Activated CD4-positive, alpha-beta memory T cell treated with anti-CD3 and anti-CD28 coated beads, Interleukin-2, amount 10 ng/mL, durations not matched to agents 7 days and 5 days (primary cell): ENCODE results near the gene CTNNA3. TPM values are rescaled to one million over a fixed set of nuclear protein-coding genes. Genes with fewer than 3 reads are reported as not detected.

Source experiments
- CTCF ChIA-PET: fragments of 350-600 bp; sonication (Branson Sonifier 250); formaldehyde crosslinking; loops from one replicate; lab custom pipeline; 2021; ENCODE audit warnings: antibody characterized with exemption, inconsistent platforms; lab: Charles Lee
- POLR2A ChIA-PET: fragments of 350-600 bp; sonication (Branson Sonifier 250); formaldehyde crosslinking; loops from one replicate; lab custom pipeline; 2021; ENCODE audit warnings: antibody characterized with exemption; lab: Charles Lee
- DNase-seq: peaks from one replicate; pipeline ENCODE4 v3.0.0-alpha.2; 2020
- H3K27ac Mint-ChIP-seq: one replicate; pipeline ENCODE4 v1.8.0; 2021; ENCODE audit warnings: mild to moderate bottlenecking, mixed read lengths
- H3K27me3 Mint-ChIP-seq: one replicate; pipeline ENCODE4 v1.8.0; 2021; ENCODE audit warnings: mixed read lengths
- H3K36me3 Mint-ChIP-seq: one replicate; pipeline ENCODE4 v1.8.0; 2021; ENCODE audit warnings: low read depth, mixed read lengths
- H3K4me1 Mint-ChIP-seq: one replicate; pipeline ENCODE4 v1.8.0; 2021; ENCODE audit warnings: mixed read lengths
- H3K4me3 Mint-ChIP-seq: one replicate; pipeline ENCODE4 v1.8.0; 2021; ENCODE audit warnings: mild to moderate bottlenecking, mixed read lengths
- H3K9me3 Mint-ChIP-seq: one replicate; pipeline ENCODE4 v1.8.0; 2021; ENCODE audit warnings: mixed read lengths
- total RNA-seq, 2 experiments: library from RNA; stranded (reverse); gene quantifications; one replicate each; pipeline ENCODE4 v1.2.3, GENCODE V29; 2021

CTNNA3 gene
- total RNA-seq, 2 experiments from 2014 or later, result 0.78 TPM; not detected in 1

DNA sequence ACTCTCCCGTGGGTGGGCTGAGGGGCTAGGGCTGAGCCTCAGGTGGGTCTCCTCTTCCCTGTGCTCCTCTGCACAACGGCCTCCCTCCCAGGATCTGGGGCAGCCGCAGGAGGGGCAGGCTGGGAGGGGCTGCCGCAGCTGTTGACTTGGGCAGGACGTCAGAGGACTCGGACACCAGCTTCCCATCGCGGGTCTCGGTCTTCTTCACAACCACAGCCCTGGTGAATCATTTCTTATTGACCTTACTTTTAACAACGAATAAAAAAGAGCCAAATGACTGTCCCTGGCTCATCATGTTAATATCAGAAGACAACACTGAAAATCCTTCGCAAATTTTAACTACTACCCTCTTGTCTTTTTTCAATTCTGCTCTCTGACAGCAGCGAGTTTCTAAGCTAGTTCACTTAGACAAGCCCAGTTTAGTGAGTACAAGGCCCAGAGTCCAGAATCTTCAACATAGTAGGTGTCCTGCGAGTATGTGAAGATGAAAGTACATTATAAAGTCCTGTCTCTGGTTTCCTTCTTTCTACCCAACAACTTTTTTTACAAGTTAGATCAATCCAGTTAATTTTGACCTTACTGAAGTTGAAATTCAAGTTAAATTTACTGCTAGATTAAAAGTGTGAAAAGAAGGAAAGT is 32.4 kb downstream of the CTNNA3 start:
- no peaks in the 10 kb centered on the region for H3K36me3 Mint-ChIP-seq
- H3K4me3 Mint-ChIP-seq, result no peak overlapping the region
- no peak overlapping the region for H3K27ac Mint-ChIP-seq
- DNase-seq, result no peak
- H3K4me1 Mint-ChIP-seq, result no peaks in the 10 kb centered on the region
- H3K9me3 Mint-ChIP-seq, result no peaks in the 10 kb centered on the region
- CTCF ChIA-PET, result interaction anchor here (1.4 to 6.5 kb wide), 2 partner anchors 34 to 115 kb away, joined by 5 to 69 read pairs; no protein-coding TSS in a partner anchor
- peaks cover 3% of the 10 kb centered on the region for H3K27me3 Mint-ChIP-seq
- POLR2A ChIA-PET, result no interaction called here

DNA sequence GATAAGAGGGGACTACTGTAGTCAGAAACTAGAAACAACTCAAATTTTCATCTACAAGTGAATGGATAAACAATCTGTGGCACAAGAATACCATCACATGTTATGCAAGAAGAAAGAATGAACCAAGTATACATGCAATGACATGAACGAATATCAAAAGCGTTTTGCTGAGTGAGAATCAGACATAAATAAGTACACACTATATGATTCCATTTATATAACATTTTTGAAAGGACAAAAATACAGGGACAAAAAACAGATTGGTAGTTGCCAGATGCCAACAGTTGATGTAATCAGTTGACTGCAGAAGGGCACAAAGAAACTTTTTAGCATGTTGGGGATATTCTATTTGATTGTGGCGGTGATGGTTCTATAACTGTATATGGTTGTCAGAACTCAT is 33.6 kb downstream of the CTNNA3 start:
- POLR2A ChIA-PET, result no interaction called here

DNA sequence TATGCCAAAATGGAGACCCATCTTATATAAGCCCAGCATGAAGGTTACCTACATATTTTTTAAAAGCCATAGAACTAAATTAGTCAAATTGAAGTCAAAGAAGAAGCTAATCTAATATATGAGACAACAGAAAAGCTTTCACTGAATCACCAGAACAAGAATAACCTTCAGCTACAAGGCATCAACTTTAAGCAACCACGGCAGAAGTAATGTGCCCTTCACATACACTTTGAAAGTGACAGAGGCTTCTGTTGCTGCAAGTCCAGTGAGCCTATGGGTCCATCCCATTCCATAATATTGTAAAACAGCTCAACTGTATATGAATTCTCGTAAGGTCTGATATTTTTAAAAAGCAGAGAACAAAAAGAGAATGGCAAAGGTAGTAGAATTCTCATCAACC is 36.5 kb downstream of the CTNNA3 start:
- POLR2A ChIA-PET, result no interaction called here
- no peak for DNase-seq
- no peak overlapping the region for H3K4me3 Mint-ChIP-seq

More for the DNA sequence above, 33.6 kb downstream of the CTNNA3 start:
- CTCF ChIA-PET, result interaction anchor here (1.4 to 6.5 kb wide), 2 partner anchors 35 to 116 kb away, joined by 5 to 69 read pairs; no protein-coding TSS in a partner anchor
- Mint-ChIP-seq H3K27ac (no peak overlapping the region), H3K27me3 (peaks cover 3% of the 10 kb centered on the region), H3K4me1 (no peaks in the 10 kb centered on the region), H3K36me3 (no peaks in the 10 kb centered on the region), H3K4me3 (no peak overlapping the region), H3K9me3 (no peaks in the 10 kb centered on the region)
- DNase-seq, result no peak

DNA sequence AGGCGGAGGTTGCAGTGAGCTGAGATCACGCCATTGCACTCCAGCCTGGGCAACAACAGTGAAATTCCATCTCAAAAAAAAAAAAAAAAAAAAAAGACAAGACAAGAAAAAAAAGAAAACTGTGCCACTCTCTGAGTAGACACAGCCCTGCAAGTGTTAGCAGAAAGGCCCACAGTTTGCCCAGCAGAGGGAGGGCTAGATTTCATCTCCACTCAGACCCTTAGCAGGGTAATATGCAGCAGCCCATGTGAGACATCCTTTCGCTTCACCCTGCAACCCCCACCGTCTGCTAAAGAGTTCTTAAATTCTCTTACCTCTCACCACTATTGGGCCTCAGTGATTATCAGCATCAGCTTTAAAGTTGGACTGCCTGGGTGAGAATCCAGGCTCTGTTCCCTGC is 38.2 kb downstream of the CTNNA3 start:
- H3K36me3 Mint-ChIP-seq, result no peaks in the 10 kb centered on the region
- H3K27me3 Mint-ChIP-seq, result peaks cover 5% of the 10 kb centered on the region
- H3K9me3 Mint-ChIP-seq, result no peaks in the 10 kb centered on the region
- H3K27ac Mint-ChIP-seq, result no peak overlapping the region
- no peaks in the 10 kb centered on the region for H3K4me1 Mint-ChIP-seq
- H3K4me3 Mint-ChIP-seq, result no peak overlapping the region
- POLR2A ChIA-PET, result no interaction called here
- CTCF ChIA-PET, result interaction anchor here (1.0 kb wide), 1 partner anchor 220 kb away, joined by 3 read pairs; no protein-coding TSS in a partner anchor
- DNase-seq, result no peak

More for the DNA sequence above, 36.5 kb downstream of the CTNNA3 start:
- Mint-ChIP-seq H3K4me1 (no peaks in the 10 kb centered on the region), H3K36me3 (no peaks in the 10 kb centered on the region), H3K27ac (no peak overlapping the region), H3K27me3 (peaks cover 5% of the 10 kb centered on the region), H3K9me3 (no peaks in the 10 kb centered on the region)
- CTCF ChIA-PET, result no interaction called here

DNA sequence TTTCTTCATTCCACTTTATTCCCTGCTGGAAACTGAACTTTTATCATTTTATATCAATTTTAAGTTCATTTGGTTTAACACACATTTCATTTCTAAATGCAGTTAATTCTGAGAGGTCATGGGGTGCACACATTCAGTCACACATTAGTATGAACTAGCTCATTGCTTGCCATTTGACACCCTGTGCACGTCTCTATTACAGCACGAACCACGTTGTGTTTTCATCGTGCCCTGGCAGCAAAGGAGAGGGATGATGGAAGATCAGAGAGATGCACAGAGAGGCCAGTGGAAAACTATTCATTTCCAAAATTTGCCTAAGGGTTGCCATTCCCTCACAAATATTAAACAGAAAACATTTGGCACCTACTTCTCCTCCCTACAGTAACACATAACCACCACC is 45.4 kb downstream of the CTNNA3 start:
- Mint-ChIP-seq H3K9me3 (no peaks in the 10 kb centered on the region), H3K36me3 (no peaks in the 10 kb centered on the region), H3K4me1 (no peaks in the 10 kb centered on the region), H3K27ac (no peak overlapping the region), H3K4me3 (no peak overlapping the region), H3K27me3 (peaks cover 2% of the 10 kb centered on the region)
- CTCF ChIA-PET, result interaction anchor here (1.9 kb wide), 1 partner anchor 47 kb away, joined by 4 read pairs; no protein-coding TSS in a partner anchor
- DNase-seq, result no peak
- POLR2A ChIA-PET, result no interaction called here

DNA sequence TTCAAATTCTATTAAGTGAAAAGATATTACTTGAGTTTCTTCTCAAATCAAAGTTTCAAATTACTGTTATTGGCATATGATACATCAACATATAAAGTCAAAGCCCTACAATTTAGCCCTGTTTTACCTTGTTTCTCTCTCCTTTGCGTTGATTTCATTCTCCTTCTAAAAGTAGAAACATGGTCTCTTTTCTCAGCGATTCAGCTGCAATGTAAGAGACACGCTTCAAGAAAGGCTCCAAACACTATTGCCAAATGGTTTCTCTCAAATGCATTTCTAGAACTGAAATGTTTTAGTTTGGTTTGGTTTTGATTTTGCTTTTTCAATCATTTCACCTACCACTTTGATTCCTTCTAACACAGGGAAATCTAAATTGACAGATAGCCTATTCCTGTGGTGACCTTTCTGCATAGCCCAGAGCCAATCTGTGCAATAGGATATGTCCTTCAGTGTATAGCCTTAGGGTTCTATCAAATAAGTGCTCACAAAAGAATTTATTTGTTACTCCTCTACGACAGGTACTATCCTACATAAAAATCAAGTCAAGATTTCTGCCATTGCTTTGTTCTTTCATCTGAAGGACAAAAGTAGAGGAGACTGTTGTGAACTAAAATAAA is 47.3 kb downstream of the CTNNA3 start:
- H3K27ac Mint-ChIP-seq, result no peak overlapping the region

DNA sequence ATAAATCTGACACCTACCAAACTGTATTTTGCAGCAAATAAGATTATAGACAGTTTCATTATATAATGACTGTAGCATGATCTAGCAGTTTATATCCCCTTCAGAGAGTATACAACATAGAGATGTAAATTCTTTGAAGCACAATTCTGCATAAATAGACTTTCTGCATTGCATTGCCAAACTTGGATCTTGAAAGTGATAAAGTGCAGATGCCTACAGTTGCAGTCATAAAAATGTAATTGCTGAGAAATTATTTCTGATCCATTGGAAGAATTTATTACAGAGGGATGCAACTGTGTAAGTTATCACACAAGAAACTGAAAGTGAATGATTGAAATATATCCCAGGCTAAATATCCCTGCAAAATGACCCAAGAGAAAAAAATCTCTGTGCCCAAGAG is 65.1 kb downstream of the CTNNA3 start:
- POLR2A ChIA-PET, result no interaction called here
- Mint-ChIP-seq H3K36me3 (no peaks in the 10 kb centered on the region), H3K27ac (no peak overlapping the region), H3K27me3 (peaks cover 17% of the 10 kb centered on the region), H3K4me1 (no peaks in the 10 kb centered on the region), H3K4me3 (no peak overlapping the region), H3K9me3 (no peaks in the 10 kb centered on the region)
- CTCF ChIA-PET, result no interaction called here
- no peak for DNase-seq

More for the DNA sequence above, 47.3 kb downstream of the CTNNA3 start:
- no peak for DNase-seq
- no peak overlapping the region for H3K4me3 Mint-ChIP-seq
- POLR2A ChIA-PET, result no interaction called here
- no peaks in the 10 kb centered on the region for H3K4me1 Mint-ChIP-seq
- H3K27me3 Mint-ChIP-seq, result peaks cover 4% of the 10 kb centered on the region
- no peaks in the 10 kb centered on the region for H3K36me3 Mint-ChIP-seq
- CTCF ChIA-PET, result interaction anchor here (1.9 kb wide), 1 partner anchor 49 kb away, joined by 4 read pairs; no protein-coding TSS in a partner anchor
- no peaks in the 10 kb centered on the region for H3K9me3 Mint-ChIP-seq

DNA sequence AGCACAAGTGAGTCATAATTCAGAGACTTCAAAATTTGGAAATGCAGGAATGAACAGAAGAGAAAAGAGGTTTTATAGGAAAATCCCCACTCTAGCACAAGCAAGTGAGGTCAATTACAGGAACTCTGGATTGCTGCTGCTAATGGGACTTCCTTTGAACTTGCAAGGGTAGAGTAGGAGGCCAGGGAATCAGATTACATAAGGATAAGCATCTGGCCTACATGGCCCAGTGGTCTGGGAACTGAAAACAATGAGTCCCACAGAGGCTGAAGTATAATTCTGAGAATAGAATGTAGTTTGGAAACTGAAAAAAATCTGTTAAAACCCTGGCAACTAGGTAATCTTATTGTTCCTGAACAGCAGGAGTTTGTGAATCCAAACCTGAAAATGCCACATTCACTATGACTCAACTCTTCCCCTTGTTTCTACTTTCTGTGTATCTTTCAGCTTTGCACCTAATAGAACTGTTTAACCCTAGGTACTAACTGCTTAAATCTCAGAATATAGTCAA is 66.5 kb downstream of the CTNNA3 start:
- H3K27ac Mint-ChIP-seq, result no peak overlapping the region
- POLR2A ChIA-PET, result no interaction called here
- CTCF ChIA-PET, result no interaction called here
- no peak for DNase-seq
- no peaks in the 10 kb centered on the region for H3K4me1 Mint-ChIP-seq
- H3K4me3 Mint-ChIP-seq, result no peak overlapping the region
- no peaks in the 10 kb centered on the region for H3K36me3 Mint-ChIP-seq
- H3K9me3 Mint-ChIP-seq, result no peaks in the 10 kb centered on the region
- peaks cover 6% of the 10 kb centered on the region for H3K27me3 Mint-ChIP-seq

DNA sequence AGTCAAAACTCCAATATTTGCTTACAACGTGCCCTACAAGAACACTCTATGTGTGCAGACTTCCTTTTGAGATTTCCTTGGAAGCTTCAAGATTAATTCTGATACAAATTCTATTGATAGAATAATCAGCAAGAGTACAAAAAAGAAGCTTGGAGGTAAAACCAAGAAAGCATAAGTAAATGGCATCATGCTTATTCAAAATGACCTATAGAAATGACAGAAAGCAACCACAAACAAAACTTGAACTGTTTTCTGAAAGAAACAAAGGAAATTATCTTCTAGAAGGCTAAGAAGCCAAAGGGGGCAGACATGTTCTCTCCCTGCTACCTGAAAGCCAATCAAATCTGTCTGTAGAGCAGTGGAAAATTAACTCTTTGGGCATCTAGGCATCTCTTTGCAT is 73.0 kb downstream of the CTNNA3 start:
- ChIA-PET POLR2A (no interaction called here), CTCF (no interaction called here)
- H3K27me3 Mint-ChIP-seq, result peaks cover 14% of the 10 kb centered on the region
- no peak for DNase-seq
- no peak overlapping the region for H3K27ac Mint-ChIP-seq
- H3K36me3 Mint-ChIP-seq, result no peaks in the 10 kb centered on the region
- H3K4me1 Mint-ChIP-seq, result no peaks in the 10 kb centered on the region
- no peak overlapping the region for H3K4me3 Mint-ChIP-seq
- peaks cover 4% of the 10 kb centered on the region for H3K9me3 Mint-ChIP-seq

DNA sequence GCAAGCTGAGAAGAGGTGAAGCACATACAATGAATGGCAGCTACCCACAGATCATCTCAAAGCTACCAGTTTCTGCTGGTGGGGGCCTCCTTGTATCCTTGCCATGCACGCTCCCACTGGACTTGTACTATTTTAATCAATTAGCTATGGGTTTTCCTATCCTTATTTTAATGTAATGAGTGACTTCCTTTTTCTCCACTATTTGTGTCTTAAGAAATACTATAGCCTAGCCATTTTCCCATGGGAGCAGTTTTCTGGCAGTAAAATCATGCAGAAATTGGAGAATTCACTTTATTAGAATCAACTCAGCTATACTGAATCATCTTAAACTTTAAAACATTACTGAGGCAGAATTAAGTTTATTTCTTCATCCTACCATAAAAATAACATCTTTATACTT is 73.5 kb downstream of the CTNNA3 start:
- no peak overlapping the region for H3K27ac Mint-ChIP-seq
- peaks cover 14% of the 10 kb centered on the region for H3K27me3 Mint-ChIP-seq
- H3K4me3 Mint-ChIP-seq, result no peak overlapping the region
- CTCF ChIA-PET, result no interaction called here
- POLR2A ChIA-PET, result no interaction called here
- peaks cover 4% of the 10 kb centered on the region for H3K9me3 Mint-ChIP-seq
- no peaks in the 10 kb centered on the region for H3K36me3 Mint-ChIP-seq
- no peak for DNase-seq
- H3K4me1 Mint-ChIP-seq, result no peaks in the 10 kb centered on the region

DNA sequence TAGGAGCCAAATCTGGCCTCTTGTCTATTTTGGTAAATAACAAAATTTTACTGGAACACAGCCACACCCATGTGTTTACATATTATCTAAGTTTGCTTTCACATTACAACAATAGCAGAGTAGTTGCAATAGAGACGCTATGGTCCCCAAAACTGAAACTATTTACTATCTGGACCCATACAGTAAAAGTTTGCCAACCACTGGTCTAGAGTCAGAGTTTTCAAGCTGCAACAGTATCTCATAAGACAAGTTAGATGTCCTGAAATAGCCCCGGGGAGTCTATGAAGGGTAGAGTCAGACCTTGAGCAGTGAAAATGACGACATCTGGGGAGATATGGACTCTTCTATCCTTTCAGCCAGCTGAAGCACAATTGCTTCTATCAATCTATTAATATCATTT is 74.2 kb downstream of the CTNNA3 start:
- no peak overlapping the region for H3K27ac Mint-ChIP-seq
- H3K9me3 Mint-ChIP-seq, result peaks cover 4% of the 10 kb centered on the region
- peaks cover 19% of the 10 kb centered on the region for H3K27me3 Mint-ChIP-seq
- ChIA-PET CTCF (no interaction called here), POLR2A (no interaction called here)
- no peak overlapping the region for H3K4me3 Mint-ChIP-seq
- H3K4me1 Mint-ChIP-seq, result no peaks in the 10 kb centered on the region
- DNase-seq, result no peak
- no peaks in the 10 kb centered on the region for H3K36me3 Mint-ChIP-seq

DNA sequence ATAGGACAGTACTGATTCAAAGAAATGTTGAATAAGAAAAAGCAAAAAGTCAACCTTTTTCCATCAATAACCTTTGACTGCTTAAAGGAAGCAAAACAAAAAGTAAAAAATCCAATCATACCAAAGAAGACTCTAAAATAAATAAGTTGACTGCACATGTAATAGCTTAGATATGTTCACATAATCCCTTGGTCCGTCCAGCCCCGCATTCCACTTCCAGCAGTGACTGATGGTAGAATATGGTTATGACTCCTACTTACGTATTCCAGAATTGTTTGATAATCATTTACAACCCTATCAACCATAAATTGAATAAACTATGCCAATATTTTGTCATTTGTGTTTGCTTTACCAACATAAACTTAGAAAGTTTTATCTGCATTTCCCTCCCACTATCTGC is 77.9 kb downstream of the CTNNA3 start:
- H3K36me3 Mint-ChIP-seq, result peaks cover 5% of the 10 kb centered on the region
- H3K27ac Mint-ChIP-seq, result no peak overlapping the region
- DNase-seq, result no peak
- peaks cover 27% of the 10 kb centered on the region for H3K27me3 Mint-ChIP-seq
- H3K4me1 Mint-ChIP-seq, result peaks cover 10% of the 10 kb centered on the region
- no peak overlapping the region for H3K4me3 Mint-ChIP-seq
- POLR2A ChIA-PET, result no interaction called here
- CTCF ChIA-PET, result no interaction called here
- H3K9me3 Mint-ChIP-seq, result peaks cover 4% of the 10 kb centered on the region
